HepG2 (cell line): ENCODE data around the gene INO80.
"Not testable (repeated sequence)": the region's sequence is repeated elsewhere in the genome, so short reads cannot be mapped to it uniquely, and the experiment has no call there.

Source experiments
- ASH2L ChIP-seq: fragments of 300-600, 200-600 bp; sonication (generic); IDR thresholded peaks from 2 replicates; pipeline ENCODE4 v1.7.0; 2017; ENCODE audit warnings: low read depth, mild to moderate bottlenecking, moderate library complexity, mixed read lengths, low read length; ENCODE audit not compliant: insufficient read length
- CTCF ChIP-seq: sonication (generic); formaldehyde crosslinking; IDR thresholded peaks from 2 replicates; pipeline ENCODE4 v1.5.0; 2020; ENCODE audit warnings: mild to moderate bottlenecking, missing genetic modification reagents, moderate library complexity
- PHF8 ChIP-seq: sonication (generic); formaldehyde crosslinking; IDR thresholded peaks from 2 replicates; pipeline ENCODE4 v1.5.0; 2020; ENCODE audit warnings: missing genetic modification reagents
- POLR2A ChIP-seq, 2 experiments: IDR thresholded peaks; 2 replicates each; pipeline ENCODE4 v1.6.1; 2011; ENCODE audit warnings: low read depth in 2 of 2, low read length in 2 of 2, mild to moderate bottlenecking in 1 of 2, moderate library complexity in 1 of 2; ENCODE audit not compliant: insufficient read depth in 1 of 2
- RAD51 ChIP-seq: fragments of 450-650 bp; IDR thresholded peaks from 2 replicates; pipeline ENCODE4 v1.6.1; 2016; ENCODE audit warnings: borderline replicate concordance
- SMAD3 ChIP-seq: sonication (generic); formaldehyde crosslinking; IDR thresholded peaks from 2 replicates; pipeline ENCODE4 v1.4.0; 2020; ENCODE audit warnings: missing genetic modification reagents
- ZNF3 ChIP-seq: IDR thresholded peaks from 2 replicates; pipeline ENCODE4 v1.7.0; 2017; ENCODE audit warnings: inconsistent platforms
- ZNF782 ChIP-seq: sonication (generic); formaldehyde crosslinking; IDR thresholded peaks from 2 replicates; pipeline ENCODE4 v1.4.0; 2020; ENCODE audit warnings: missing genetic modification reagents, mild to moderate bottlenecking, borderline replicate concordance
- TF ChIP-seq, protein P1 (sequence below): sonication (generic); formaldehyde crosslinking; IDR thresholded peaks from 2 replicates; pipeline ENCODE4 v1.5.0; 2020; ENCODE audit warnings: missing genetic modification reagents, mild to moderate bottlenecking, borderline replicate concordance

DNA sequence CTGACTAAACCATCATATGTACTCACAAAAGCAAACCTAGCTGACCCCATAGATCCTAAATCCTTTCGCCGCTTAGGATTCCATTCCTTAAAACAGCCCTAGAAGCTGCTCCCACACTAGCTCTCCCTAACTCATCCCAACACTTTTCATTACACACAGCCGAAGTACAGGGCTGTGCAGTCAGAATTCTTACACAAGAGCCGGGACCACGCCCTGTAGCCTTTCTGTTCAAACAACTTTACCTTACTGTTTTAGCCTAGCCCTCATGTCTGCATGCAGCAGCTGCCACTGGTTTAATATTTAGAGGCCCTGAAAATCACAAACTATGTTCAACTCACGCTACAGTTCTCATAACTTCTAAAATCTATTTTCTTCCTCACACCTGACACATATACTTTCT is 19.5 kb upstream of the INO80 start:
- TF ChIP-seq POLR2A (IDR thresholded peaks at IDR 0.05; ENCODE audit: insufficient read depth in 1 of 2, low read depth in 2 of 2, low read length in 2 of 2); ZNF3; PHF8; CTCF (CRISPR knock-in tag); ZNF782 (CRISPR knock-in tag); RAD51; ASH2L; SMAD3 (CRISPR knock-in tag): not testable (repeated sequence)
- TF ChIP-seq, protein P1, sequence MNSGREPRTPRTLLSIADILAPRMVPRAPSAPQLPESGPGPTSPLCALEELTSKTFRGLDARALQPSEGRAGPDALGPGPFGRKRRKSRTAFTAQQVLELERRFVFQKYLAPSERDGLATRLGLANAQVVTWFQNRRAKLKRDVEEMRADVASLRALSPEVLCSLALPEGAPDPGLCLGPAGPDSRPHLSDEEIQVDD: not testable (repeated sequence)
